Measurements from ENCODE around the gene TMEM40.
A peak's percentile ranks its signal among the peaks of the same experiment; 100 is the strongest.
"Not testable (repeated sequence)": the region's sequence is repeated elsewhere in the genome, so short reads cannot be mapped to it uniquely, and the experiment has no call there.

TMEM40 gene

DNA sequence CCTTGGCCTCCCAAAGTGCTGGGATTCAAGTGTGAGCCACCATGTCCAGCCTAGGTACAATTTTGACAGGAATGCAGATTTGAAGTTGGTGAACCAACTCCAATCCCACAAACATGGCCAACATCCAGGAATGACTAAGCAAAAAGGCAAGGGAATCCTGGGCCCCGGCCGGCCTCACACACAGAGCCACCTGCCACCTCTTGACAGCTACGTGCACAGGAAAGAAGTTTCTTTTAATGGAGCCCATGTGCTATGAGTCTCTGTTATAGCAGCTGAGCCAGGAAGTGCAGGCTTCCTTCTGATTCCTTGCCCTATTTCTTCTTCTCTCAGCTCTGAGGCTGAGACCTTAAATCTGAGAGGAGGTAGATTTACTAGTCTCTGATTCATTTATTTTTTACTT lies 8.8 kb downstream of the TMEM40 start:
- no peak for FAIRE-seq

DNA sequence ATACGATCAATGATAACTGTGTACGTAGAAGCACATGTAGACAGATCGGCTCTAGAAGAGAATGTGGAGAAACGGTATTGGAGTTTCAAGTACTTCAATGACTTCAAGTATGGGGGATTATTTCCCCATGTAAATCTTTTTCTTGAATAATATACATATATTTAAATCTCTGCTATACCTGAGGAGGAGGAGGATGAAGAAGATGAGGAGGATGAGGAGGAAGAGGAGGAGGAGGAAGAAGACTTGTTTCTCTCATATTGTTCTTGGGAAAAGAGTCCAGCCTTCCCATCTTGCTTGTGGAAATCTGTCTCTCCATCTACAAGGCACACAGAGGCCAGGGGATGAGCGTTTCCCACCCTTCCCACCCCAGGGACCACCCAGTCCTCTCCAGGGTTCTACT lies 10.6 kb downstream of the TMEM40 start:
- no peak for FAIRE-seq

DNA sequence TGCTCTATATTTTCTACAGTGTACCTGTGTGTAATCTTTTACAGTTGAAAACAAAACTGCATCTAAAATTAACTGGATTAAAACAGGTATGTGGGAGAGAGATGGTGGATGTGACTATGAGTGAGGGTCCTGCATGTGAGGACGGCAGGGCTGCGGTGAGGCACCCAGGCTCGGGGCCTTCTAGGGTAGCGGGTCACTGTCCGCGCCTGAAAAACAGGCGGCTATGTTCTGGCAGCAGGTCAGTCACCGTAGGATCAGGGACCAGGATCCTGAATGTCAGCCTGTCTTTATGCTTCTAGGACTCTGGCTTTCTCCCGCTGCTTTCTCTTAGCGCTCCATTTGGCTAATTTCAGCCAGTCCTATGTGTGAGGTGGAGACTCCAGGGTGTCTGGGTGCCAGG lies 12.6 kb downstream of the TMEM40 start:
- no peak for FAIRE-seq

DNA sequence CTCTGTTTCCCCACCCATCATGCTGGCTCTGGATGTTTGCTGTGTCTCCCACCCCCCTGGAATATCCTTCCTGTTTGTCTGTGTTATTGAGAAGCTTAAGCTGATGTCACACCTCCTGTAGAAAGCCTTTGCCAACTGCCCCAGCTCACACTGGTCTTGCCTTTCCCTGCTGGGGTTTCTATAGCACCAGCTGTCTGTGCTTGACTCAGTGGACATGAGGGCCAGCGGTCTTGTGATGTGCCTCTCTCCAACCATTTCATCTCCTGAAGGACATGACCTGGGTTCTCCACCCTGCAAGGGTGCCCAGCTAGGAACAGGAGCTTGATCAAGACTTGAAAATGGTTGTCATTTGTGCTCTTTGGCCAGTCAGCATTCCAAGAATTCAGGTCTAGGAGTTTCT lies 14.7 kb downstream of the TMEM40 start:
- no peak for FAIRE-seq

DNA sequence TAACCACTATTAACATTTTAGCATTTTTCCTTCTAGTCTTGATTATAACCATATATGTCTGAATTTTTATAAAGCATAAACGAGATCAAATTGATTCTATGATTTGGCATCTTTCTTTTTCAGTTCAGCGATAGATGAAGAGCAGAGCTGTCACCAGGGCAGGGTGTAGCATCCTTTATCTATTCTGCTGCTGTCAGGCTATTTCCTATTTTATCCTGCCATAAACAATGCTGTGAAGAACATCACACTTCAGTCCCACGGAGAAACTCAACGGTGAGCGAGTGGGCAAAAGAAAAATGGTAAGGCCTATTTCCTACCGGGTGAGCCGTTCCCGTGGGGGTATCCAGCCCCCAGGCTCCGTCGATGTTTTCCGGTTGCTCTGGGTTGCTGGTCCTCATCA lies 15.5 kb downstream of the TMEM40 start:
- FAIRE-seq = no peak

DNA sequence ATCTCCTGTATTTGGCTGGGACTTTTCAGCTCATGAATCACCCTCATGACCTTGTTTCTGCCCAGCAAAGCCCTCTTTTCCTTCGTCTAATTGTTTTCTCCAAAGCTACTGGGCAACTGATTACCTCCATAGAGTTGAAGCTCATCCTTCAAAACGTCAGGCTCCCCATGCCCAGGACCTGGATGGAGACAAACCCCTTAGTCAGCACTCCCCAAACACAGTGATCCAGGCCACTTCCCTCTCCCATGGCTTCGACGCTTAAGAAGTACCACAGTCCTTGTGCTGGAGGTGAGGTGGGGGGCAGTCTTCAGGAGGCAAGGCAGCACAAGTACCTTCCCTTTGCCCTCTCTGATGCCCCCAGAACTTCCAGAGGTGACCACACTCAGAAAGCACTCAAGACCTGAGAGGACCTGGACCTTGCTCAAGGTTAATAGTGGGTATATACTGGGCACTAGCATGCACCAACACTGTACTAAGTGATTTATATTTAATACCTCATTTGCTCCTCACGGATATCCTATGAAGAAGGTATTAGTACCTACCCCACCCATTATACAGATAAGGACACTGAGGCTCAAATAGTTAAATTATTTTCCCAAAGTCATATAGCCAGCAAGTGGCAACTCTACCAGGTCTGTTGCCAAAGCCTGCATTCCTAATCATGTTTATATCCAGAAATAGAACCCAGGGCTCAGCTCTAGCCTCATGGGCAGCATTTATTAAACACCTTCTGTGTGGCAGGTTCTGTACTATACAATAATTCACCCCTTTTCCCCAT lies 16.5 kb downstream of the TMEM40 start:
- FAIRE-seq = no peak

DNA sequence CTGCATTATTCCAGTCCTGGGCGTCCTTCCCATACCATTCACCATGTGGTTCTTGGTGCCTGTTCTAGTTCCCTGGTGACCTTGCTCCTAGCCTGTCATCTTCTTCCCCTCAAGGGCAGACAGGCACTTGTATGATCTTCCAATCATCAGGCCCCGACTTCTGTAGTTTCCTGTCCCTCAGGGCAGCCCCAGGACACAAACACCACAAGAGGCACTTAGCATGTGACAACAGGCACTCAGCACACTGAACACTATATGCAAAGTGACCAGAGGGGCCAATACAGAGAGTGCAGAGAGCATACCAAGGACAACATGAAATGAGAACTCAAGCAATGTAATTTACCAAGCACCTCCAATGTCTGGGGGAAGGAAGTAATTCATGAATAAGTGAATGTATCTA lies 17.9 kb downstream of the TMEM40 start:
- no peak for FAIRE-seq

DNA sequence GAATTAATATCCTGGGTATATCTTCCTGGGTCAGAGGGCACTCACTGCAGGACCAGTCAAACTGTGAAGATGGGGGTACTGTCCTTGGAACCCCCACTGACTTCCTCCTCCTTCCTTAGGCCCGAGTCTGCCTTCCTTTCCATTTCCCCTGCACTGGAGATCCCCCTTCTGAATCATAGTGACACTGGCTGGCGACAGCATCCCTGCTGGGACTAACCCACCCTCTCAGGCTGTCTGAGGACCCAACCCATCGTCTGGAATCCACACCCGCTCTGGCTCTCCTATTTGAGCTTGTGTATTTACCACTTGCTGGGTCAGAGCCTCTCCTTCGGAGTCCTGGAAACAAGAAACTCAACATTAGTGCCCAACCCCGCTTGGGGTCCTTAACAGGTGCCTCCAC lies 21.2 kb downstream of the TMEM40 start:
- FAIRE-seq = no peak

DNA sequence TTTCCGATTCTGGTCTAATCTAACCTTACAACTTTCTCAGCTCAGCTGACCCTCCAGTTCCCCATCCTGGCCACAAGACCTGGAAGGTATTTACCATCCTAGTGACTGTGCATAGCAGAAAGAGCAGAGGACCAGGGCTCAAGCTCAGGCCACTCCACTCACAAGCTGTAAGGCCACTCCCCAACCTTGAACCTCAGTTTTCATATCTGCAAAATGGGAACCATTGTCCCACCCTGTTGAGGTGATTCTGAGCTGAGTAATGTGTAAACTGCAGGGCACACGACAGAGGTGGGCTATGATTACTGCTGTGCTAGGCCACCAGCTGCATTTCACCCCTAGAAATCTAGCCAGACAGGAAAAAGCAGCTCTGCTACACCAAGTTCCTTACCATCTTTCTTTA lies 21.7 kb downstream of the TMEM40 start:
- no peak for FAIRE-seq

DNA sequence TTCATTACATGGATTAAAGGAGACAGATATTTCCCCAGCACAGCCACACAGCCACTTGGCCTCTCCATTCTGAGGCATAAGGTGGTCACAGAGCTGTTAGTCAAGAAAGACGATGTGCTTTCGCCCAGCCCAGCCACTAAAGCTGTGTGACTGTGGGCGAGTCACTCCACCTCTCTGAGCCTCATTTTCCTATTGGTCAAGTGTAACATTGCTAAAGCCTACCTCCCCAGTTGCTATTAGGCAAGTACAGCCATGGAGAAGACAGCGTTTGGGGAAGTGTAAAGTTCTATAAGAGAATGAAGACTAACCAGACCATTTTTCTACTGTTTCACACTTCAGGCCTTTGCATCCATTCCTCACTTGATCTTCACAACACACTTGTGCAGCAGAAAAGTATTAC lies 24.1 kb downstream of the TMEM40 start:
- FAIRE-seq = no peak

DNA sequence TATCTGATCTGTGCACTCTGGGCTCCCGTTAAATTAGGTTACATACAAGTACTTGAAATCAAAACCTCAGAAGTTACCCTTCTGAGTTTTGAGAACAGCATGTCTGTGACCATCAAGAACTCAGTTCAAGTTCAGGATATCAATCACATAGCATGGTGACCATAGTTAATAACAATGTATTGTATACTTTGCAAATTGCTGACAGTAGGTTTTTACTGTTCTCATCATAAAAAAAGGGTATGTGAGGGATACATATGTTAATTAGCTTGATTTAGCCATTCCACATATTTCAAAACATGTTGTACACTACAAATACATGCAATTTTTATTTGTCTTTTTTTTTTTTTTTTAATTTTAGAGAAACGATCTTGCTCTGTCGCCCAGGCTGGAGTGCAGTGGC lies 25.5 kb downstream of the TMEM40 start:
- no peak for FAIRE-seq

DNA sequence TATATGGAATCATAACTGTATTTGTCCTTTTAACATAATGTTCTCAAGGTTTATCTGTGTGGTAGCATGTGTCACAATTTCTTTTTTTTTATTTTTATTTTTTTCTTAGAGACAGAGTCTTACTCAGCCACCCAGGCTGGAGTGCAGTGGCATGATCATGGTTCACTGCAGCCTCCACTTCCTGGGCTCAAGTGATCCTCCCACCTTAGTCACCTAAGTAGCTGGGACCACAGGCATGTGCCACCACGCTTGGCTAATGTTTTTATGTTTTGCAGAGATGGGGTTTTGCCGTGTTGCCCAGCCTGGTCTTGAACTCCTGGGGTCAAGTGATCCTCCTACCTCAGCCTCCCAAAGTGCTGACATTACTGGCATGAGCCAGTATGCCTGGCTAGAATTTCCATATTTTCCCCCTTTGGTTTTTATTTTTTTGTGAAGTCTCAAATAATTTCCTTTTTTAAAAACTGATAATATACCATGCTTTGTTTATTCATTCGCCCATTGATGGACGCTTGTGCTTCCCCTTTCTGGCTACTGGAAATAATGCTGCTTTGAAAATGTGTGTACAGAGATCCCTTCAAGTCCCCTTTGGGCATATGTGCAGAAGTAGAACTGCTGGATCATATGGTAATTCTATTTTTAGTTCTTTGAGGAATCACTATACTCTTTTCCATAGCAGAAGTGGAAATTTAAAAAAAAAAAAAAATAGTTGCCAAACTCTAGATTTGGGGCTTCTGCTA lies 28.4 kb downstream of the TMEM40 start:
- no peak for FAIRE-seq

DNA sequence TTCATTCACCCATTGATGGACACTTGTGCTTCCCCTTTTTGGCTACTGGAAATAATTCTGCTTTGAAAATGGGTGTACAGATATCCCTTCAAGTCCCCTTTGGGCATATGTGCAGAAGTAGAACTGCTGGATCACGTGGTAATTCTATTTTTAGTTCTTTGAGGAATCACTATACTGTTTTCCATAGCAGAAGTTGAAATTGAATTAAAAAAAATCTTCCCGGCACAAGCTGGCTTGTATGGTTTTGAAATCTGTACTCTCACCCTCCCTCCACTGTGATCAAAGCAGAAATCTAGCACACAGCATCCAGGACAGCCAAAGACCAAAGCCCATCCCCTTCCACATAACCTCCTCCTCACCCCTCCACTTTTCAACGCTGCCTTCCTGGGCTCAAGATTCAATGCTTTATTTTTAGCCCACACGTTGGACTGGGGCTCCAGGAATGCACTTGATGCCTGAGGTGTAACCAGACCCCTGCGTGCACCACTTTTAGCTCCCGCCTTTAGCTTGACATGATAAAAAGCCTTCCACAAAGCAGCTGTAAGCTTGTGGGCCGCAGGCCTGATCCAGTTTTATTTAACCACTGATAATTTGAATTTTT lies 29.9 kb downstream of the TMEM40 start:
- FAIRE-seq = no peak

DNA sequence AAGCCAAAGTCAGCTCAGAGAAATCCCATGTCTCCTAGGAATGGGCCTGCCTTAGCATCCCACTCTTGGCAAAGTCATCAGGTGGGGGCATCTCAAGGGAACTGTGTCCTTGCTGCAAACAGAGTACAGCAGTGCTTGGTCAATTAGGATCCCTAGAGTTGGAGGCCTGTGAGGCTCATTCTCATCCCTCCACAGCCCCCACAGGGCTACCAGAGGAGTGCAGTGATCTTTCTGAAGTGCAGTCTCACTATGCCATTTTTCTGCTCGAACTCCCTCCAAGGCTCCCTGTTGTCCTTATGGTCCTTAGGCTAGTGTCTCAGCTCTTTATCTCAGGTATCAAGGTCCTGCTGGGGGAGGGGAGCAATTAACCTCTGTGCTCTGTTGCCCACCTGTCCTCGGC lies 31.1 kb downstream of the TMEM40 start:
- FAIRE-seq = no peak

DNA sequence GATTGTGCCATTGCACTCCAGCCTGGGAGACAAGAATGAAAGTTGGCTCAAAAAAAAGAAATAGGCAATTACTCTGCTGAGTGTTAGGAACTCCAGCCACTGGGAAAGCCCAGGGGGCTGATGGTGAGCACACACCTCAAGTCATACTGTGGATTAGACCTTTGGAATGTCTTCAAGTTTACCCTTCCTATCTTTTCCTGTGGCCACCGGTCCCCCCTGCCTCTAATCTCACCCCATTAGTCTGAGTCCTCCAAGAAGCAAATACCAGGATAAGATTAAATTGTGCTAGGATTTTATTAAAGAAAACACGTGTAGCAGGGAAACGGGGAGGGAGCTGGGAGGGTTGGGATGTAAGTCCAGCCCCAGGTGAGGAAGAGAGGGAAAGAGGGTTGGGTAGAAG lies 31.6 kb downstream of the TMEM40 start:
- no peak for FAIRE-seq

DNA sequence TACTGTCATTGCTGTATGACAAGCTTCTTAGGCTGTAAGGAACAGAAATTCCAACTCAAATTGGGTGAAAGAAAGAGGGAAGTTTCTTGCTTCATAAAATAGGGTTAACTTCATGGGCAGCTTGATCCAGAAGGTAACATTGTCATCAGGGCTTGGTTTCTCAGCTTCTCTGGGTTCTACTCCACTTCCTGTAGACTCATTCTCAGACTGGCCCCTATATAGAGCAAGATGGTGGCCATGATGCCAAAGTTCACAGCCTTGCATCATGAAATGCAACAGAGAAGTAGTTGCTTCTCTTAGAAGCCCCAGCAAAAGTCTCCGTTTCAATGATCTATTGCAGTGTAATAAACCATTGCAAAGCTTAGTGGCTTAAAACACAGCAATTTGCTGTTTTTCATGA lies 33.6 kb downstream of the TMEM40 start:
- FAIRE-seq = no peak

DNA sequence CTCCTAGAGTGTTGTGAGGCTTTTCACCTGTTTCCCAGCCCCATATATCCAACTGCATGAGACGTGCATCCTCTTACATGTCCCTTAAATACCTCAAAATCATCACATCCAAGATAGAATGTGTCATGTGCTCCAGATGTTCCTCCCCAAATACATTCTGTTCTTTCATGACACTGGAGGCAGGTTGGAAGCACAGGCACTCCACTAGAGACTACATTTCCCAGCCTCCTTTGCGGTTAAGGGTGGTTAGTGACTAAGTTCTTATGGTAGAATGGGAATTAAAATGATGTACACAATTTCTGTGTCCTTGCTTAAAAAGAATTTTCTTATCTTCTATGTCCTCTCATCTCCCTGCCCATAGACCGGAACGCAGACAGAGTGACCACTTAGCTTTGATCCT lies 34.3 kb downstream of the TMEM40 start:
- no peak for FAIRE-seq

DNA sequence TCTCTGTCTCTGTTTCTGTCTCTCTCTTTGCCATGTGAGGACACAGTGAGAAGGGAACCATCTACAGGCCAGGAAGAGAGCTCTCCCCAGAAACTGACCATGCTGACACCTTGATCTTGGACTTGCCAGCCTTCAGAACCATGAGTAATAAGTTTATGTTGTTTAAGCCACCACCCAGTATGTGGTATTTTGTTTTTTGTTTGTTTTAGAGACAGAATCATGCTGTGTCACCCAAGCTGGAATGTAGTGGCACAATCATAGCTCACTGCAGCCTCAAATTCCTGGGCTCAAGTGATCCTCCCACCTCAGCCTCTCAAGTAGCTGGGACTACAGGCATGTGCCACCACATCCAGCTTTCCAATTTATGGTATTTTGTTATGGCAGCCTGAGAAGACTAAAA lies 35.7 kb downstream of the TMEM40 start:
- not testable (repeated sequence) for FAIRE-seq

DNA sequence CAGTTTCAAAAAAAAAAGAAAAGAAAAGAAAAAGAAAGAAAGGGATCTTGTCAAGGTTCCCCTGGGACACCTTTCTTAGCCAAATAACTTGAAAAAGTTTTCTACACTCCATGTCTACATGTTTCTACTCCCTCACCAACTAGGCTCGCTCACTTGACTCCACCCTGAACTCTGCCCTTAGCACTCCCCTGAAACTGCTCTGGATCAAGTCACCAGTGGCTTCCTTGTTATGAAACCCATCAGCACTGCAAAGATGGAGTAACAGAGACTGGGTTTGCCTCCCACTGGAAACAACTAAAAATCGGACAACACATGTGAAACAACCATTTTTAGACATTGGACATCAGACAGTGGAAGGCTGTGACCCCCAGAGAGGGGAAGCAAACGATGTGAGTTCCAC lies 36.8 kb downstream of the TMEM40 start:
- no peak for FAIRE-seq

DNA sequence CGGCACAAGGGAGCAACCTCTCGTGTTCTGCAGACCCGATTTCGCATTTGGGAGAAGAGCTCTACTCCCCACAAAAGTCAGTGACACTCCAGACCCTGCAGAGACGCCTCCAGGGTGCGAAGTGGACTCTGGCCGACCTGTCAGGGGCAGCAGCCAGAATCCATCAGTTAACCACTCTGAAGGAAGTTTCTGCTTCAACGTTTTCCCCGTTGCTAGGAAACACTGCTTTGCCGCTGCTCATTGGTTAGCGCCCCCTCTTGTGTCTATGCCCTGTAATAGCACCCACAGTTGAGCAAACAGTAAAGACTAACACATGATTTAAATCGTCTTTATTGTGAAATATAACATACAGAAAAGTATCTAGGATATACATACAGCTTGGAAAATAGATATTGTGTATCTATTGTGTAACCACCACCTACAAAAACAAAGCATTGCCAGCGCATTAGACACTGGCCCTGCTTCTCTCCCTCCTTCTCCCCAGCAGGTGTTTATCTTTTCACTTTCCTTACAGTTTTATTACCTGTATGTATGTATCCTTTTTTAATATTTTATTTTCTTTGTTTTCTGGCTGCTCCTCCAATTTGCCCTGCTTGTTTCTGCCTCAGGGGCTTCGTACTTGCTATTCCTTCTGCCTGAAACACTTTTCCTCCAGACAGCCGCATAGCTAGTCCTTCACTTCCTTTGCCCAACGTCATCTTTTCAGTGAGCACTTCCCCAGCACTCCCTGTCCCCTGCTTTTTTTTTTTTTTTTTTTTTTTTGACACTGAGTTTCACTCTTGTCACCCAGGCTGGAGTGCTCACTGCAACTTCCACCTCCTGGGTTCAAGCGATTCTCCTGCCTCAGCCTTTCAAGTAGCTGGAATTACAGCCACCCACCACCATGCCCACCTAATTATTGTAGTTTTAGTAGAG lies 38.8 kb downstream of the TMEM40 start:
- peak; percentile 80 for FAIRE-seq

DNA sequence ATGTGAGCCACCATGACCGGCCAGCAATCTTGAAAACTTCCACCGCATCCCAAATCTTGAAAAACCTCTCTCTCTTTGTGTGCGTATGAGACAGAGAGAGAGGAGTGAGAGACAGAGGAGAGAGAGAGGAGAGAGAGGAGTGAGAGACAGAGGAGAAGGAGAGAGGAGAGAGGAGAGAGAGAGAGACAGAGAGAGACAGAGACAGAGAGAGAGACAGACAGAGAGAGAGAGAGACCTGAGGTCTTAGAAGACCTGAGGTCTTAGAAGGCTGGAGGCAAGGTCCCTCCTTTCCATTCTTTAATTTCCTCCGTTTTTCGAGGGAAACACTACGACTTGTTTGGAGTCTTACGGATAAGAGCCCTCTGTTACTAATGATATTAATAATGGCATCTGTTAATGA lies 39.5 kb downstream of the TMEM40 start:
- no peak for FAIRE-seq

DNA sequence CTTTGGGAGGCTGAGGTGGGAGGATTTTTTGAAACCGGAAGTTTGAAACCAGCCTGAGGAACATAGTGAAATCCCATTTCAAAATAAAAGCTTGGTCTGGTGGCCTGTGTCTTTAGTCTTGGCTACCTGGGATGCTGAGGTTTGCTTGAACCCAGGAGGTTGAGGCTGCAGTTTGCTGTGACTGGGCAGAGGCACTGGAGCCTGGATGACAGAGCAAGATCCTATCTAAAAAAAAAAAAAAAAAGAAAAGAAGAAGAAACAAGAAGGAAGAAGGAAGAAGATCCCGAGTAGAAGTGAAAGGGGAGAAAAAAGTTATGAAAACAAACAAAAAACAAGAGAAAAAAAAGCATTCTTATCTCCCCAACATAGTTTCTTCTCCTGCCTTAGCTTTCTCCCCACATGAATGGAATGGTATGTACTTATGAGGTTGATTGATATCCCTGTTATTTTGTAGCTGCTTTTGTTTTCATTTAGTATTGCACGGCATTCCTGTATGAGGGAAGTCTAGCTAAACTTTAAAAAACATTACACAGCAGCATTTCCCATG lies 42.4 kb downstream of the TMEM40 start:
- no peak for FAIRE-seq

DNA sequence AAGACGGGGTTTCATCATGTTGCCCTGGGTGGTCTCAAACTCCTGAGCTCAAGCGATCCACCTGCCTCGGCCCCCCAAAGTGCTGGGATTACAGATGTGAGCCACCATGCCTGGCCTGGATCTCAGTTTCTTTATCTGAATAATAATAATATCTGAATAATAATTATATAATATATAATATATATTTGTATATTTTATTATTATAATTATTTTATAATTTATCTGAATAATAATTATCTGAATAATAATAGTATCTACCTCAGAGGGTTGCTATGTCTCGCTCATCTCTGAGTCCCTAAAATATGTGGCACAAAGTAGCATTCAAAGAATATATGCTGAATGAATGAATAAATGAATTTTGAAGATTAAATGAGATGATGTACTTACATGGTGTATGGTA lies 44.8 kb downstream of the TMEM40 start:
- FAIRE-seq = no peak
